ENCODE measurements around the gene PCDHGB2.
"Not testable (repeated sequence)": the region's sequence is repeated elsewhere in the genome, so short reads cannot be mapped to it uniquely, and the experiment has no call there.

Gene PCDHGB2

GRCh38 chr5:141359790-141360426, at the start of gene PCDHGB2:
PCDHGB2 (plus strand) TSS chr5:141359994; CDS start chr5:141360136, 142 bp downstream.
- DNase-seq: no peak

- no peak for DNase-seq
Observed at GRCh38 chr5:141313711-141314110, 46.1 kb upstream of the PCDHGB2 start.

- not testable (repeated sequence) for DNase-seq
Observed at GRCh38 chr5:141316963-141317362, 42.8 kb upstream of the PCDHGB2 start.

- no peak for DNase-seq
Observed at GRCh38 chr5:141319202-141319601, 40.6 kb upstream of the PCDHGB2 start.

- no peak for DNase-seq
Observed at GRCh38 chr5:141319699-141320098, 40.1 kb upstream of the PCDHGB2 start.

GRCh38 chr5:141320225-141321169, 39.3 kb upstream of the PCDHGB2 start, which contains the start of gene TAF7:
TAF7 (minus strand) TSS chr5:141320784; CDS start chr5:141320044, 740 bp downstream.
- peak; percentile 45 for DNase-seq

- DNase-seq: no peak
Observed at GRCh38 chr5:141322261-141322660, 37.5 kb upstream of the PCDHGB2 start.

- no peak for DNase-seq
Observed at GRCh38 chr5:141326088-141326854, 33.5 kb upstream of the PCDHGB2 start.

- DNase-seq: no peak
Observed at GRCh38 chr5:141328231-141328630, 31.6 kb upstream of the PCDHGB2 start.

- DNase-seq: no peak
Observed at GRCh38 chr5:141330299-141331080, 29.3 kb upstream of the PCDHGB2 start, which contains the start of gene PCDHGA1. PCDHGA1 (plus strand) TSS chr5:141330514.

GRCh38 chr5:141332571-141332970, 27.2 kb upstream of the PCDHGB2 start:
- DNase-seq: not testable (repeated sequence)

GRCh38 chr5:141338538-141339306, 21.1 kb upstream of the PCDHGB2 start, which contains the start of gene PCDHGA2:
PCDHGA2 (plus strand) TSS chr5:141338760.
- no peak for DNase-seq

GRCh38 chr5:141340781-141341354, 18.9 kb upstream of the PCDHGB2 start:
- DNase-seq: not testable (repeated sequence)

- DNase-seq: no peak
Observed at GRCh38 chr5:141342773-141343172, 17.0 kb upstream of the PCDHGB2 start.

GRCh38 chr5:141343242-141343952, 16.4 kb upstream of the PCDHGB2 start, which contains the start of gene PCDHGA3:
PCDHGA3 (plus strand) TSS chr5:141343829; CDS start chr5:141344034, 205 bp downstream.
- no peak for DNase-seq

- no peak for DNase-seq
Observed at GRCh38 chr5:141343953-141344463, 15.8 kb upstream of the PCDHGB2 start.

GRCh38 chr5:141345327-141345726, 14.5 kb upstream of the PCDHGB2 start:
- DNase-seq: no peak

- DNase-seq: not testable (repeated sequence)
Observed at GRCh38 chr5:141346017-141346416, 13.8 kb upstream of the PCDHGB2 start.

- DNase-seq: no peak
Observed at GRCh38 chr5:141349917-141350619, 9.7 kb upstream of the PCDHGB2 start, which contains the start of gene PCDHGB1. PCDHGB1 (plus strand) TSS chr5:141350099; CDS start chr5:141350261, 162 bp downstream.
